CD4-positive, alpha-beta T cell treated with Interferon gamma for 1 hour (primary cell): ENCODE results near the gene SPATA17.

Experiments used
- DNase-seq: peaks from one replicate; pipeline ENCODE4 v3.0.0-alpha.2; 2020

SPATA17 gene

DNA sequence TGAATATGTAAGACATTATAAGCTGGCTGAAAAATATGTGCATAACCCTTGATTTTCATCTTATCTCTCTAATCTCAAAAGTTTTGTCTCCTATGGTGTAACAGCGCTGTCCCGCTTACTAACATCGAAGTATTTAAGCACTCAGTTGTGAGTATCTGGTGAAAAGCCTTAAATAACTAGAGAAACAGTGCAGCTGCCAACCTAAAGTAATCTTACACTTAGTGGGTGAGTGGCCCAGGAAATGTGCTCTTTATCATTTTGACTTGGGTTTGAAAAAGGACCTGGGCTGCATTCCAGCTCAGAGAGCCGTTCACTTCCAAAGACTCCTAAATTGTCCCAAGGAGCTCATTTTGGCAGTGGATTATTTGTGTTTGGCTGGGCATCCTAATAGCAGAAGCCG is 225.9 kb downstream of the SPATA17 start:
- DNase-seq = no peak

DNA sequence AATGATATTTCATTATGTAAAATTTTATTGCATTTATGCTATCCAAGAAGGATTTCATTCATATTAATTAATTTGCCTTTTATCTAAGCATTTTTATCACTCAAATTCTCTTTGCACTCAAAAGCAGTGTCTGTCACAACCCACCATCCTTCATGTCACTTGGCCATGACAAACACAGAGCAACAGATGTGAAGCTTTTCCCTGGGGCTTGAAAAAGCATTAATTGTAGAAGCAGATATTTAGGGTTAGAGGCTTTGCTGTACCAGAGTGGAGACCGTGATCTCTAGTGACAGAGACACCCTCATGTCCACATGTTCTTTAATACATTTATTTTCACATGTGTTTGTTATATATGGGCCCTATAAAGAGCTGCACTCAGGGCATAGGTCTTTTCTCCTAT is 230.5 kb downstream of the SPATA17 start:
- DNase-seq = no peak

DNA sequence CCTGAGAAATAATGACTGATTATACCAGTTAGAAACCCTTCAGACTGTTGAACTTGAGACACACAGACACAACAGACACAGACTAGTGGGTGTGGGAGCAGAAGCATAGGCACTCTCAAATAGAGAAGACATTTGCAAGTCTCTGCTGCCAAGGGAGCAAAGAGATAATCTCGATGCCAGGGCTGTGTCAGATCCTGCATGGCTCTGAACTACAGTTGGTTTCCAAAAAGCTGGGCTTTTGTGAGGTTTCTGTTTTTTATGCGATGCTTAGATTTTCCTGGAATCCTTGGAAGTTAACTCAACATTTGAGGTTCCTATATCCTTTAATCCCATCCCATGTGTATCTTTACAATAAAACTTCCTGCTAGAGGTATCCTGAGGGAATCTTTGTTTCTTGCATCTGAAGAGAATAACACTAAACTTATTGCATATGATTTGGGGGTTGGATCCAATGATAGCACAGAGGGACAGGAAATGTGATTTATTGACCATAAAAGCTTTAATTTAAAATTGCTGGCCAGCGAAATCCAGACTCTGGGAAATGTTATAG is 236.4 kb downstream of the SPATA17 start:
- DNase-seq = no peak

DNA sequence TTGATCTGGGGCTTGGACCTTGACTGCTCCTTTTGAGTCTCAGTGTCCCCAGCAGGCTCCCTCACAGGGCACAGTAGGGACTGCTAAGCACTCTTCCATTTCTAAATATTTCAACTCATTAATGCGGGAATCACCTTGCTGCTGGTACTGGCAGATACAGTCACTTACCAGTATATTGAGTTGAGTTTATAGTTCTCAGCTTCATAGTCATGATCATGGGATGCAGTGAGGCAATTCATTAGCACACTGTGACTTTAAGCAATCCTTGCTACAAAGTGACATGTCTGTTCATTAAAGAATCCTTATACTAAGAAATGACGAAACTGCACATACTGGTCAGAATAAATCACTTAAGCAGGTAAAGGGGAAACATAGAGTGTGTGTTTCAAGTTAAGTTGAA is 240.8 kb downstream of the SPATA17 start:
- no peak for DNase-seq

DNA sequence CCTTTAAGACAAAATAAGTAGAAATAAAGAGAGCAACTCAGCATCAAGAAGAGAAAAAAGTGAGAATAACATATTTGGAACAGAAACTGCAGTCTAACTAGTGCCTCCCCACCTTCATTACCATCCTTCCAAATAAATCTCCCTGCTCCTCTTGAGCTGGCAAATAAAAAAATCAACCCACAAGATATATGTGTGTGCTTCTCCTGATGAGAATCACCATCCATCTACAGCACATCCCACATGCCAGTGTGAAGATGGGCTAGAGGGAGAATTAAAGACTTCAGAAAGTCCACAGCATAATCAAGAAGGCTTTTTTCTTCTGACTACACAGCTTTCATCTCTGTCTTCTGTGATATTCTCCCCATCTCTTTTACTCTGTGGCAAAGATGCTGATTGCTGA is 244.1 kb downstream of the SPATA17 start:
- no peak for DNase-seq

DNA sequence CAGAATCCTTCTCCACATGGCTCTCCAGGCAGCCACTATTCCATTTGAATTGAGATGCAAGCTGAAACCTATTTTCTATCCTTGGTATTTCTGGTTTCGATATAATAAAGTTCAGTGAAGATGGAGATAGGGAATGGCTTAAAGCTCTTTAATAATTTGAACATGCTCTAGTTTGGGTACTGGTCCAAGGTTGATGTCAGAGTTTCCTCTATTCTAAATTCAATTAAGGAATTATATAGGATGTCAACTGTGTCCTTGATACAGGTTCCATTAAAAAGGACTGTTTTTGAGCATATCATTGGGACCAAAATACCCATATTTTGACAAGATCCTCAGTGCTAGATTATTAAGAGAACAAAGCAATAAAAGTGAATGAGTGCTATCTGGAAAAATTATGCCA is 245.3 kb downstream of the SPATA17 start:
- no peak for DNase-seq

DNA sequence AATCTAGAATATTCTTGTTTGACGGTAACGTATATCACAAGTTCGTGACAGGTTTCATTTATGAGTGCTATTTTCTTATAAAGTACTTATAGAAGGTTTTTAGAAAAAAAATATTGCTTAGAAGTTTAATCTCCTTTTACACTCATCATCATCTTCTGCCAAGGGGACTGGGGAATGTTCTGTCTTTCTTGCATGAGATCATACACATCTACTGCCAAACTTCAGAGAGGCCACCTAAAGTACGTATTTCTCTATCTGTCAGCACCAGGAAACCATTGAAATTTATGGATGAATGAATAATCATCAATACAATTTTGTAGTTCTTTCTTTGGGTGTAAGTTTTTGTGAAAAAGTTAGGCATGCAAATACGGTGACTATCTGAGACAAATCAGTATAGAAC is 245.8 kb downstream of the SPATA17 start:
- DNase-seq = no peak

DNA sequence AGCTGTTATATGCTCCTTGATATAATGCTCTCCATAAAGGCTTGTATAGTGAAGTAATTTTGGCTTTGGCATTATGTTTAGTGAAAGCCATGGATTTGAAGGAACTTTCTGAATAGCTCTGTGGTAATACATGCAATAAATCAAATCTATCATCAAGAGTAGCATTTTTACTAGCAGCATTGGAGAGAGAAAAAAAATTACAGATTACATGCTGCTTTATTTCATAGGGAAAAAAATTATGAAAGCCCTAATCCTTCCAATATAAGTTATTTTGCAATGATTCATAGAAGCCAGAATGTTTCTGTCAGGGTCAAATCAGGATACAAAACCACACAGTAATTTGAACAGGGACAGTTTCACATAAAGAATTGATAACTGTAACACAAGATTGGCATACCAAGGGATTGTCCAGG is 250.0 kb downstream of the SPATA17 start:
- DNase-seq = no peak

DNA sequence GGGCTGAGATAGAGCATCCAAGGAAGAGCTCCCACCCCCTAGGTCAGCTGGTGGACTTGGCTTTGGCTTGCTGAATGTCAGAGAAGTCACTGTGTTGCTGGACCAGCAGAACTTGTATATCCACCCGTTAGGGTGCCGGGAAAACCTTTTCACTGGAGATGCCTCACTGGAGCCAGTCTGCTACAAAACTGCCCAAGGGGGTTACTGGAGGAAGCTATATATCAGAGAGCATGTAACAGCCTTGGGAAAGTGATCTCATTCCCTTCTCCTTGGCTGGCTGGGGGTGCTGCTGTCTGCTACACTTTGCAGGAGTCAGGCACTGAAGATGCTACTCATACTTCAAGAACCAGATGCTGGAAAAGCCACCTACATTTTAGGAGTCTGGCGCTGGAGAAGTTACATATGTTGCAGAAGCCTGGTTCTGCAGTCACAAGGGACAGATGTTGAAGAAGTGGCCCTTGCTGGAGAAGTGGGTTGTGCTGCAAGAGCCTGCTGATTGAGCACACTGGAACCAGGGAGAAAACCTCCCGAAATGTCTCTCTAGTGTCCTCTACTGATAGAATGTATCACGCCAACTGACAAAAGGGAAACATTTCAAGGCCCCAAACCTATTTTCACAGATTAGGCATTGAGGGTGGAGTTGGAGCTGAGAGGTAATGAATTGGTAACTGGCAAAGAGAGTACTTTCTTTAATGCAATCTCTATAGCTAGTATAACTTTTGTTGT is 250.6 kb downstream of the SPATA17 start:
- DNase-seq = no peak

DNA sequence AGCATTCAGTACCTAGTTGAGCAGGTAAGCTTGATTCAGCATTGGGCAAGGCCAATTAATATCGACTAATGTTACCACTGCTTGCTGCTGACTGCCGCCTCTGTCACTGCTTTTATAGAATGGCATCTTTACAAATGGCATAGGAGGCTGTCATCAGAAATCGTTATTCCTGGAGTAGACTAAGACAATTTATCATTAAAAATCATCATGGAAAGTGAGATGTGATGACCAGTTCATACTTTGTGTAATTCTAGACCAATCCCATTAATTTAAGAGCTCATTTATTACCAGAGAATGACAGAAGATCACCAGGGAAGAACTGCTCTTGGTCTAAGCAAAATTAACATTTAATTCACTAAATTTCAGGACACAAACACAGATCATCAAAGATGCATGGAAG is 254.0 kb downstream of the SPATA17 start:
- no peak for DNase-seq

DNA sequence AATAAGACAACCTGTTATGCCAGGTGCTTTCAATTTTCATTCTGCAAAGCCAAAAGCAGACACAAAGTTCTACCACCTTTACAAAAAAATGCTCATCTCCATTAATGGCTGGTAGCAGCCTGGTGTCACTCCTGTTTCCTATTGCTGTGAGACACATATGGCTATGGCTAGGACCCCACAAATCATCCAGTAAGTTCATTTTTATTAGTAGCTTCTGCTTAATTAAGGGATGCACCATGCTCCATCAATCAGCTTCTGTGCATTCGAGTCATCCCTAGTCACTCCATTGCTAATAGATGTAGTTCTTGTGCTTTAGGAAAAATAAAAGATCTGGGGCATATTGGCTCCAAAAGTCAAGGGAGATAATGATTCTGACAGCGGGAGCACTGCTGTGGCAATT is 257.2 kb downstream of the SPATA17 start:
- DNase-seq = no peak

DNA sequence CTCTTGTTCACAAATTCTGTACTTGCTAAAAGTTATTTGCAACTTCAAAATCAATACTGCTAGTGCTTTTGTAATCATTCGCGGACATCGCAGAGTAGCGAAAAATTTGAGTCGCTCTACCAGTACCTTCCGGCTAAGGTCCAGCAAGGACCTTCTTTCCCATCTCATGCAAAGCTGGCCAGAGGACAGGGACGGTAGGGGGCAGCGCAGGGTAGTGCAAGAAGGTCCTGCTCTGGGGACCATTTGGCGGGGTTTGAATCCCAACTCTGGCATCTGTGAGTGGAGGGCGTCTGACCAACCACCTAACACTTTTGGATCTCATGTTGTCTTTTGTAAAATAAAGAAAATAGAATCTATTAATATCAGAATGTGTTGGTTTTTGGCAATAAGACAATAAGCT is 258.3 kb downstream of the SPATA17 start:
- DNase-seq = no peak

DNA sequence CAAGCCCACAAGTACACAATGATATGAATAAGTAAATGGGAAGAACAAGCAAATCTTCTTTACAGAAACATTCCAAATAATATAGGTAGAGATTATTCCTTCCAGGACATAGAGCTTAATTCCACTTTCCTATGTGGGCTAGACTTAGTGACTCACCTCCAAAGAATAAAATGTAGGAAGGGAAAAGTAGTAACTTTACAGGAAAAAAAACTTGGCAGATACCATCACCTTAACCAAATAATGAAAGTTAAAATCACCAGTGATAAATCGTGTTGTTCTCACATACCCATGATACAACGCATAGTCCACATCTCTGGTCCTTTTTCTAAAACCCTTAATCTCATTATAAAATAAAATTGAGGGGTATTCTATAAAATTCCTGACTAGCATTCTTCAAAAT is 260.8 kb downstream of the SPATA17 start:
- DNase-seq = no peak

DNA sequence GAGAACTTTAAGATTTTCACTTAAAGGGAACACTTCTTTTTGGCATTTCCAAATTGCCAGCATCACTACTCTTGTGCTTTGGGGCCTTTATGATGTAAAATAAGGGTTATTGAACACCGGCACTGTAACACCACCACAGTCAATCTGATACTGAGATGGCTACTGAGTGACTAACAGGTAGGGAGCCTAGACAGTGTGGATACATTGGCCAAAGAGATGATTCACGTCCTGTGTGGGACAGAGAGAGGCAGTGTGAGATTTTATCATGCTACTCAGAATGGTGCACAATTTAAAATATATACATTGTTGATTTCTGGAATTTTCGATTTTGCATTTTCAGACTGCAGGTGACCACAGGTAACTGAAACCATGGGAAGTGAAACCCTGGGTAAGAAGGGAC is 261.6 kb downstream of the SPATA17 start:
- DNase-seq = no peak

DNA sequence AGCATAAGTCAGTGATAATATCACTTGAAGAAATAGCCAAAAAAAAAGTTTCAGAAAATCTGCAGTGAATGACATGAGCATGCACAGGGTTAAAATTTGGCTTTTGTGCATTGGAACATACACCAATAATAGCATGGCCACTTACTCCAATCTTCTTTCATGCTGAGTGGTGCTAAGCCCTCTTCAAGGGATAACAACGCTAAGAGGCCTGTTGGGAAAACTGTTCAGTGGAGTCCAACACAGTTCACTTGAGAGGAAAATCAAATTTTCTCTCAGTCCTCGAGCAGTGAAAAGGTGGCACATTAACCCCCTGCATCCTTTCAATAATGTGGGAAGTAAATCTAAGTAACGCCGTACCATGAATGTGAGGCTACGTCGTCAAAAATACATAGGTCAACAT is 264.7 kb downstream of the SPATA17 start:
- DNase-seq = no peak

DNA sequence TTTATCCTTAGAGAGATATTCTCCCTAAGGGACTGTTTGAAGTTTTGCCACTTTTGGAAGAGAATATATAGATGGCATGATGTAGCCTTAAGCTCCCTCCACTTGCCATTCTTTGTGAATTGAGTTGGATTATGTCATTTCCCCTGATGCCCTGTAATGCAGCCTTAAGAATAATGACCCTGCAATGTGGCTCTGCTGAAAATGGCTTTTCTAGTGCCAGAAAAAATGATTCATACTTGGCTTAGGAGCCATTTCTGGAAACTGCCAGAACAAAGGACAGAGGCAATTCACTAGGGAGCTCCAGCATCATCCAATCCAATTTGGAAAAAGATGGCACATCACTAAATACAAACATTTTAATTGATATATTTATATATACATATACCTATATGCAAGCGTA is 265.3 kb downstream of the SPATA17 start:
- DNase-seq = no peak

DNA sequence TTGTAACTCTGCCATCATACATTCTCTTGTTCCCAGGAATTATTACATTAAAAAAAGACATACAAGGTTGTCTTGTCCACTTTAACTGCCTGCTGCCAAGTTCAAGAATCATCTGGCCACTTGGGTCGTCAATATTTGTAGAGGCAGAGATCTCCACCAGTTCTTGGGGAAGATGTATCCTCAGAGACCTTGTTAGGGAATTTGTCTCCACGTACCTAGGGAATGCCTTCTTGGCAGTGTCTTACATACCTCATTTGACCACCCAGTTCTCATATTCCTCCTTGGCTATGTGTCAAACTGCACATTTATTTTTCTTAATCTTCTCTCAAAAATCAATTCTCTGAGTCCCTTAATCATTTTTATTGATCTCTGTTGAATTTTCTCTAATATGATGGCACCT is 266.0 kb downstream of the SPATA17 start:
- DNase-seq = no peak

DNA sequence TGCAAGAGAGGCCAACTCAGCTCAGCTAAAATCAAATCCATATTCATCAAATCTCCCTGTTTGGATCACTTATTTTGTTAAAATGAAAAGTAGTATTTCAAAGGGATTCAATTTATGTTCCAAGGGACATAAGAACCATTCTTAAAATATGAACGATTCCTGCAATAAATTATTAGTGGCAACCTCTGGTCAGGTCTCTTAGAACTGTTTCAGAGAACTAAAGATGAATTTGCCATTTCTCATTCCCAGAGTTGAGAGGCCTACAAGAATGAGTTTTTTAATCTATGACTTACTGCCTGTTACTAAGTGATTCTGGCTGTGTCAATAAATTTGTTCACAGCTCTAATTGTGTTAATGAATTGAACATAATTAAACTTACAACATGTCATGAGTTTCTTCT is 268.5 kb downstream of the SPATA17 start:
- DNase-seq = no peak

DNA sequence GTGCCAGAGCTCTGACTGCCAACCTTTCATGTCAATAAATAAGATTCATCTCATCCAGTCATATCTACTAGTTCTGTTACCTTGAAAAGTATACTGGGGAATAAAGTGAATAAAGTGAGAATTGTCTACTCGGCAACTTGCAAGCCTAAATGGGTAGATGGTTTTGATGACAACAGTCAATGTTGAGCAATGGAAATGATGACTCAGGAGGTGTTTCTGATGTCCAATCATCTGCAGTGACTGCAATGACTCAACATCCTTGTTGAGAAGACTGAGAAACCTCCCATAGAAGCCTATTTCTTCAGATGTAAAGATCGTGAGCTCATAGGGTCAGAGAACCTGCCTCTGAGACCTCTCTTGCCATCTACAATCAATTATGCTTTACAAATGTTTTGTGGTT is 276.4 kb downstream of the SPATA17 start:
- DNase-seq = no peak

DNA sequence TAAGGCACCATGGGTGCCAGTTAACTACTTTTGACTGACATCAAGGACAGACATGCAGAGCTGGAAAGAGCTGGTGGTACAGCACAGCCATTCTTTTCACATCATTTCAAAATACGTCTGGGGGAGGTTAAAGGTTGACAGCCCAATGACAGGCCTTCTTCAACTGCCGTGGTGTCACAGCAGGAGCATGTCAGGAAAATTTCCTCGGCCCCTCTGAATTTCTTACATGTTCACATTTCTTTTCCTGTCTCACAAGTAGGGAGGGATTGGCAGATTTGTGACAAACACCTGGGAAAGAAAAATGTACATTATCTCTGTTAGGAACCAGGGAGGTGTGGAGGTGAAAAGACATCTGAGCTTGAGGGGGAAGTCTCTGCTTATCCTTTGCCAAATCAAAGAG is 279.1 kb downstream of the SPATA17 start:
- DNase-seq = no peak

DNA sequence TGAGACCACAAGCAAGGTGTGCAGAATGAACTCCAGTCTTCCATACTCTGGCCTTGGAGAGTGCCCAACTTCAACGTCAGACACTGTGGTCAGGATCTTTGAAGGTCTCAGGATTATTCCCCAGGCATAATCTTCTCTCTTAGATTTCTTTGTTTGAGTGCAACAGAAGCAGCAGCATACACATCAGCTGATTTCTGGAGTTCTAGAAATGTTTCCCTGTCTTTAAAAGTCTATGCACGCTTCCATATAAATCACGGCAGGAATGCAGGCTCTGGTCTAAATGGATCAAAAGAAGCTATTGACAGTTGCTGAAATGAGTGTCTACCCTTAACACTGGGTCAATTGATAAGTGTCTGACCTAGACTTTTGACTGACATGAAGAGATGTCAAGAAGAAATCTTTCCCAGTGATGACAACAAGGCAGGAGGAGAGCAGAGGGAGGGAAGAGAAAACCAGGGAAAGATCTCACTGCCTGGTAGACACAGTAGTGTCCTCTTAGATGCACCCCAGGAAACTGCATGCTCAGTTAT is 279.7 kb downstream of the SPATA17 start:
- DNase-seq = no peak

DNA sequence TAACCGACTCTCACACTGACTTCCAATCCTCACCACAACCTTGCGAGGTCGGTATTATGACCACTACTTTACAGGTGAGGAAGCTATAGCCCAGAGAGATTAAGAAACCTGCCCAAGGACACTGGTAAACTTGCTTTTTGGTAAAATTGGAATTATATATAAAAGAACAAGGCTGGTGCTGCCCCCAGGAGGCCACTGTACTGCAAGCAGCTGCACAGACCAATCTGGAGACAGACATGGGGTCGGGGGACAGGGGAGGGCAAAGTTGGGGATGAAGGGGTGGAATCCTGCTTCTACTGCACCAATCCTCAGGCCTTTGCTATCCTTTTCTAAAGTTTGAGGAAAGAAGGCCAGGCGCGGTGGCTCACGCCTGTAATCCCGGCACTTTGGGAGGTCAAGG is 280.8 kb downstream of the SPATA17 start:
- no peak for DNase-seq

DNA sequence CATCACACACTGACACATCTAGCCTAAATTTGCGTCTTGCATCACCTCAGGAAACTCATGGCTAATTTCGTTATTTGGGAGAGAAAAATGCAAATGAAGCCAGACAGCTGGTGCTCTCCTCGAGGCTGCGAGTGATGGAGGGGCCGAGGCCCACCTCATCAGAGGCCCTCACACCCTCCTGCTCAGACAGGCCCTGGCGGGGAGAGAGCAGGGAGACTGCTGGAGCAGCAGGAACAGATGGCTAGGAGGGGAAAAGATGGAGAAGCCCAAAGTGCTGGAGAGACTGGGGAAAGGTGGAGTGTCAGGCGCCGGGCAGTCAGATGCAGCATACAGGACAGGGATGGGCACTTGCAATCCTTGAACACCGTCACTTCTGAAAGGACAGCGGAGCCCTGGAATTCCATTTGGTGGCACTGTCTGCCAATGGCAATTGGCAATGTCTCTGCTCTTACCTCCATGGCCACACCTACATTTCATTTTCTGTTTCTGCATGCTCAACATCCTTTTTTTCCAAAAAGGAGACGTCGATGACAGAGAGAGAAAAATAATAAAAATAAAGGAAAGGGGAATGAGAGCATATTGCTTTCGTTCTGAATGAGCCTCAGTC is 286.2 kb downstream of the SPATA17 start:
- DNase-seq = no peak

DNA sequence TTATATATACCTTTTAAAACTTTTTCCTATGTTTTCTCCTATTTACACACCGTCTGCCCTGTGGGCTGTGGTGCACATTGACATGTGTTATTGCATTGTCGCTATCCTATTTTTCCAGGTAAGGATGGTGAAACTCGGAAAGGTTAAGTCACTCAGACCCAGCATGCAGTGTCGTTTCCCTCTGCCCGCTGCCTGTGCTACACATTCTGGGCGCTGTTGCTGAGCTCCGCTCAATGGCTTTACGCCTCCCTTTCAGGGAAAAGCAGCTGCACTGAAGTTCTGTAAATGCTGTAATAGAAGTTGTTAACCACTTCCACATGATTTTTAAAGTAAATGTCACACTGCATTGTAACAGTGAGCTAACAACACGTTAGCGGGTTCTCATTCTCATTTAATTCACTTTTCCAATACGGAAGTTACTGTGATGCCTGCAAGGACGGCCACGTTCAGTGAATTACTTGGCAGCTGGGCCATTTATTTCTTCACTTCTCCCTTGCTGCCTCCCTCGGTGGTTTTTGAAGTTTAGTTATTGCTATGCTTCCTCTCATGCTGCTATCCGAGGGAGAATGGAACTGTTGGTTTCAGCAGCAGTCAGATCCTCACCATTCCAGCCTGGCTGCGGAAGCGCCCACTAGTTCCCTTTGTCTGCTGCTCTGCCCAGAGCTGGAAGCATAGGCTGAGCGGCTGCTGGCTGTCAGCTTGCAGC is 288.7 kb downstream of the SPATA17 start:
- no peak for DNase-seq
